AG08396 (cell line): ENCODE measurements around the gene CCDC86.

Experiments used
- DNase-seq: peaks from one replicate; pipeline ENCODE4 v3.0.0; 2012; ENCODE audit warnings: low spot score, mixed read lengths

Gene CCDC86

DNA sequence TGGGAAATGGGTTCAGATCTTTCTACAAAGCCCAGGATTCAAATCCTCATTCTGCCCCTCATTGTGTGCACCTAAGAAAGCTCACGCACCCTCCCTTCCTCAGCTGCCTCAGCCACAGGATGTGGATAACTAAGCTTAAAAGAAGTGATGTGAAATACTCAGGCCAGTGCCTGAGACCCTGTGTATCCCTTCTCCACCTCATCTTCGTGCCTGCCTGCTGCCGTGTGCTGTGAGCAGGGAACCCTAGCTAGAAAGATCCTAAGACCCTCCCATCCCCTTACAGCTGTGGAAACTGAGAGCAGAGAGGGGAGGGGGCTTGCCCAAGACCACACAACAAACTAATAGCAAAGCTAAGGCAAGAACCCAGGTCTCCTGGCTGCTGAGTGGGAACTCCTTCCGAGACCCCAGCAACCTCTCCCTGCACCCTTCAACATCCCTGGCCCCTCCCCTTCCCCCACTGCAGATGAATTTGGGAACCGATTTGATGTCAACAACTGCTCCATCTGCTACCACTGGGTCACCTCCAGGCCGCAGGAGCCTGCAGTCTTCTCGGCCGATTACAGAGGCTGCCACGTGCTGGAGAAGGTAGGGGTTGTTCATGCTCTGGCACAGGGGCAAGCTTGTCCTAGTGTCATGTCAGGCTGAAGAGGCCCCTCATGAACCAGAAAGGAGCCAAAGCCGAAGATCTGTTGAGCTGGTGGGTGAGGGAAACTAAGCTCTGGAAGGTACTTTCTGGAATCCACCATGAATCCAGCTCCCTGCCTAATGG is 27.0 kb downstream of the CCDC86 start:
- DNase-seq = no peak

DNA sequence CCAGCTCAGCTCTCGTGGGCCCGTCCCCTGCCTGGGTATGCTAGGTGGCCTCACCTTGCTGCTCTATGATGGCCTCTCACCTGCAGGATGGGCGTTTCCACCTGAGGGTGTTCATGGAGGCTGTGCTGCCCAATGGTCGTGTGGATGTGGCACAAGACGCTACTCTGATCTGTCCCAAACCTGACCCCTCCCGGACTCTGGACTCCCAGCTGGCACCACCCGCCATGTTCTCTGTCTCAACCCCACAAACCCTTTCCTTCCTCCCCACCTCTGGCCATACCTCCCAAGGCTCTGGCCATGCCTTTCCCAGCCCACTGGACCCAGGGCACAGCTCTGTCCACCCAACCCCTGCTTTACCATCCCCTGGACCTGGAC is 27.5 kb downstream of the CCDC86 start:
- no peak for DNase-seq

DNA sequence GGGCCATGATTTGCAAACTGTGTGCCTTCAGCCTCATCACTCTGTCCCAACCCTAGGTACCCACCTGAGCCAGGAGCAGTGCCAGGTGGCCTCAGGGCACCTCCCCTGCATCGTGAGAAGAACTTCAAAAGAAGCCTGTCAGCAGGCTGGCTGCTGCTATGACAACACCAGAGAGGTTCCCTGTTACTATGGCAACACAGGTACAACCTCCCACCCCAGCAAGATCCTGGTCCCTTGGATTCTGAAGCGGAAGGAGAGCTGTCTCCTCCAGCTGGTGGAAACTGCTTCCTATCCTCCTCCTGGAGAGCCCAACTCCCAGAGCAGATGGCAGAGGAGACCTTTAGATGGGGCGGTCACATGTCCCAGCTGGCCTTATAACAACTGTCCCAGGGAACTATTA is 28.4 kb downstream of the CCDC86 start:
- no peak for DNase-seq

DNA sequence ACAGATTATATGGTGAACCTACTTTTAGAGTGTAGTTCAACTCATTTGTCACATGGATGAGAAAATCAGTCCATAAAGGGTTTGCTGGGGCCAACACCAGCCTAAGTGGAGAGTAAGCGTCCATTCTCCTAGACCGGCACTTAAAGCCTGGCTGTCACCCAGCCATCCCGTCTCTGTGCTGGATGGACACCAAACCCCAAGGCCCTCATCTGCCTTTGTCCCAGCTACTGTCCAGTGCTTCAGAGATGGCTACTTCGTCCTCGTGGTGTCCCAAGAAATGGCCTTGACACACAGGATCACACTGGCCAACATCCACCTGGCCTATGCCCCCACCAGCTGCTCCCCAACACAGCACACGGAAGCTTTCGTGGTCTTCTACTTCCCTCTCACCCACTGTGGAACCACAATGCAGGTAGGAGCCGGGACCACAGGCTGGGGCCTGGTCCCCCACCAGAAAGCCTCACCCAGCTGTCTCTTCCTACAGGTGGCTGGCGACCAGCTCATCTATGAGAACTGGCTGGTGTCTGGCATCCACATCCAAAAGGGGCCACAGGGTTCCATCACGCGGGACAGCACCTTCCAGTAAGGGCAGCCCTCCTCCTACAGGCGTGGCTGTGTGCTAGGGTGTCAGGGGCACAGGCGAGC is 28.9 kb downstream of the CCDC86 start:
- no peak for DNase-seq

DNA sequence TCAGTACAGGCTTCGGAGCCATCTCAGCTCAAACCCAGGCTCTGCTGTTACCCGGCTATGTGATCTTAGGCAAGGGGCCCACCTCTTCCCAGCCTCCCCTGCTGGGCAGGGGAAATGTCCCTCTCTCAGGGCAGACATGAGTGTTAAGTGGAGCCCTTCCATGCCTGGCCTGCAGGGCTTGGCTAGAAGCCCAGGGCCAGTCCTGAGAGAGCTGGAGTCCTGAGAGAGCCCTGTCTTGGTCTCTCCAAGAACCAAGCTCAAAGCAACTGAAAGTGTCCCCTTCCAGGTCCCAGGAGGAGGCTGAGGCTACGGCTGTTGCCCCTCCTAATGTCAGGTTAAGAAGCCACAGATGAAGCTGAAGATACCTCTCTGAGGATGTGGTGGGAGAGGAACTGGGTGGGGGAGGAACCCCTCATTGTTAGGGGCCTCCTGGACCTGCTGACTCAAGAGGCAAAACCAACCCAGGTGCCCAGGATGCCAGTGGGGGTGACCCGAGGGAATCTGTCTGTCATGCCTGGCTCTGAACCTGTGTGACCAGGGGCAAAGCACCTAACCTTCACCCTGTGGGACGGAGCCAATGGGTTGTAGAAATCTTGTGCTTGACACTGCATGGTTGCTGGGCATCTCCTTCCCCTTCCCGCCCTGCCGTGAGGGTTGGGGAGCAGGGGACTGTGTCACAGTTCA is 29.6 kb downstream of the CCDC86 start:
- peak; percentile 50 for DNase-seq

DNA sequence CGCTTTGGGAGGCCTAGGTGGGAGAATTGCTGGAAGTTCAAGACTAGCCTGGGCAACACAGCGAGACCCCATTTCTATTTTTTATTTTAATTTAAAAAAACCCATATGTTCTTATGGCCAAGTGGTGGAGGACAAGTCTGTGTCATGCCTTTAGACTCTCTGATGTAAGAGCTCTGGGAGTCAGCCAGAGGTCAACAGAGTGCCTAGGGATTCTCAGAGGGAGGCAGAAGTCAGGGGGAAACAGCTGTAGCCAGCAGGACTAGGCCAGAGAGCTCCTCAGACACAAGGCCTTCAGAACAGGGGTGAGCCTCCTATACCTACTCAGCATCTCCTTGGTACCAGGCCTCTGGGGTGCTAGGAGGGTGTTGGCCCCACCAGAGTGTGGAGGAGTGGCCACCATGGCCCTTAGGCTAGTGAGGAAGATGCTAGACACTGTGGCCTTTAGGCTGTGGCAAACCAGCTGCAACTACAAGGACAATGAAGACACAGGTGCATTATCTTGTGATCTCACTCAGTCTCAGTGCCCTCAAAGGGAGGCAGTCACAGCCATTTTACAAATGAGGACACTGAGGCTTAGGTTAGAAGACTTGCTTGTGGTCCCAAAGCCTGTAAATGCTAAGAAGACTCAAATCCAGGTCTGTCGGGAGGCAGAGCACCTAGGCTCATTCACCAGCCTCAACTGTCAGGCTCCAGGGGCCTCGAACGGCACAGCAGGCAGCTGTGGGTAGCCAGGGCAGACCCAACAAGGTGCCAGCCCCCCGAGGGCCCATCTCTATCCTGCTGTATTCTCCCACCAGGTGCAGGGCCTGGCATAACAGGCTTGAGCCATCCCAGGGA is 30.4 kb downstream of the CCDC86 start:
- no peak for DNase-seq

DNA sequence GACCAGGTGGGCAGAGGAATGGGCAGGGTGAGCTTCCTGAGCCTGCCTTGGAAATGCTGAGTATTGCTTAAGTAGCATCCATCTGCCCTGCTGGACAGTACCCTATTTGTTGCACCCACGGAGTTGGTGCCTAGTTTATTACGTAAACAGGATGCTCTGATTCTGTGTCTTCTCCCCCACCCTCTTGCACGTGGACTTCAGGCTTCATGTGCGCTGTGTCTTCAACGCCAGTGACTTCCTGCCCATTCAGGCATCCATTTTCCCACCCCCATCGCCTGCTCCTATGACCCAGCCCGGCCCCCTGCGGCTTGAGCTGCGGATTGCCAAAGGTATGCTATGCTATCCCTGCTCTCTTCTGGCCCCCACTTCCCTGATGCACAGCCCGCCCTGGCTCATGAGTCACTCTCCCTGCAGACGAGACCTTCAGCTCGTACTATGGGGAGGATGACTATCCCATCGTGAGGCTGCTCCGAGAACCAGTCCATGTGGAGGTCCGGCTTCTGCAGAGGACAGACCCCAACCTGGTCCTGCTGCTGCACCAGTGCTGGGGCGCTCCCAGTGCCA is 31.1 kb downstream of the CCDC86 start:
- DNase-seq = no peak

DNA sequence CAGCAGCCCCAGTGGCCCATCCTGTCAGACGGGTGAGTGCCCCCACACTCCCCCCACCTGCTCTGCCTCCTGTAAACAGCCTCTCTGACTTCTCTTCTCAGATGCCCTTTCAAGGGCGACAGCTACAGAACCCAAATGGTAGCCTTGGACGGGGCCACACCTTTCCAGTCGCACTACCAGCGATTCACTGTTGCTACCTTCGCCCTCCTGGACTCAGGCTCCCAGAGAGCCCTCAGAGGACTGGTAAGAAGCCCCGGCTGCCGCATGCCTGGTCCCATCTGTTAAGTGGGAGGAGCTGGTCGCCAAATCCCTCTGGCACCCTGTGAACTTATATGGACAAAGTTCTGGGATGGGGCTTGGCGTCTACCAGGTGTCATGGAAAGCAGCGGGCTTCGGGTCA is 31.6 kb downstream of the CCDC86 start:
- no peak for DNase-seq

DNA sequence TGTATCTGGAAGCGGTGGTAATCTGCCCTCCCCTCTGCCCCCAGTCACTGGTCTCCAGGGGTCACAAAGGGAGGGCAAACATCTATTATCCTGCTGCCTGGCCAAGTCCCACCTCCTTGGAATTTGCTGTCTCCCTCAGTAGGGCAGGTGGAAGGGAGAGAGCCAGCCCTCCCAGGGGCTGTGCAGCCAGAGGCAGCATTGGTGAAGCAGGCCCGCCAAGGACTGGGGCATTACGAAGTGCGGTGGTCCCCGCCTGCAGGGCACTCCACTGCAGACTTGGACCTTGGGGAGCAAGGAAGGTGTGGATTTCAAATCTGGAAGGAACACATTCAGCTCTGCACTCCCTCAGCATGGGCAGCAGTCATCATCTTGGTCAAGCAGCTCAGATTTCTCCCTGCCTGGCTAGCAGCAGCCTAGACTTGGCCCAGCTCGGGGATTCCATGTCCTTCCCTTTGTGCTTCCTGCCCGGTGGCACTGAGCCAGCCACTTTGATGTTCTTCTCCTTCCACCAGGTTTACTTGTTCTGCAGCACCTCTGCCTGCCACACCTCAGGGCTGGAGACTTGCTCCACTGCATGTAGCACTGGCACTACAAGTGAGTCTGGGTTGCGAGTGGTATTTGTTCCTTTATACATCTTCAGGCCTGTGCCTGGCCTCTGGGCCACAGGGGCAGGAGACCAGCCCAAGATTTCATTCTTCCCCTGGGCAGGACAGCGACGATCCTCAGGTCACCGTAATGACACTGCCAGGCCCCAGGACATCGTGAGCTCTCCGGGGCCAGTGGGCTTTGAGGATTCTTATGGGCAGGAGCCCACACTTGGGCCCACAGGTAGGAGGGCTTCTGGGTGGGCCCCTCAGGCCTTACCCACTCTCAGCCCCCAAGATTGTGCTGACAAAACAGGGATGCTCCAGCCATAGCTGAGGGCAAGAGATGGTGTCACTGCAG is 32.8 kb downstream of the CCDC86 start:
- DNase-seq = no peak

DNA sequence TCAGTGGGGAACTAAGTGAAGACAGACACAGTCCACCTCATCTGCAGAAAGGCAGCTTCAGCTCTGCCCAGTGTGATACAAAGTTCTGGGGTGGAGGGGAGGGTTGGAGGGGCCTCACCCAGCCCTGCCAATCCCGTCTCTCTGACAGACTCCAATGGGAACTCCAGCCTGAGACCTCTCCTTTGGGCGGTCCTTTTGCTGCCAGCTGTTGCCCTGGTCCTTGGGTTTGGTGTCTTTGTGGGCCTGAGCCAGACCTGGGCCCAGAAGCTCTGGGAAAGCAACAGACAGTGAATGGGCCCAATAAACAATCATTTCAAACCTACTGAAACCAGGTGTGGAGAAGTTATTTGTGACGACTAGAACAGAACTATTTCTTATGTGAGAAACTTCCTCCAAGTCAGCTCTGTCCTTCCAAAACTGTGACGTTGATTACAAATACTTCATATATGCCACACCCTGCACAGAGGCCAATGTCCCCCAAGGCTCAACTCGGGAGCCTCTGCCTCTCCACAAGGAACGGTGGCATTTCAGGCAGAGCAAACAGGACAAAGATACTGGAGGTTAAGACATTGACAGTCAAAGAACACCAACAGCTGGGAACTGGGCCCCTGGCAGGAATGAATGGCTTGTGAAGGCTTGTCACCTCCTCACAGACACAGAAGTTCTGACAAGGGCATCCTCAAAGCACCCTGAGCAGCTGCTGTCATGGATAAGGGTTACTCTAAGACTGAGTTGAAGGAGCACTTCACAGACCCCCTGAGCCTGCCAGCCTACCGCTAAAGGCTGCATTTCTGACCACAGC is 33.7 kb downstream of the CCDC86 start:
- DNase-seq = no peak

DNA sequence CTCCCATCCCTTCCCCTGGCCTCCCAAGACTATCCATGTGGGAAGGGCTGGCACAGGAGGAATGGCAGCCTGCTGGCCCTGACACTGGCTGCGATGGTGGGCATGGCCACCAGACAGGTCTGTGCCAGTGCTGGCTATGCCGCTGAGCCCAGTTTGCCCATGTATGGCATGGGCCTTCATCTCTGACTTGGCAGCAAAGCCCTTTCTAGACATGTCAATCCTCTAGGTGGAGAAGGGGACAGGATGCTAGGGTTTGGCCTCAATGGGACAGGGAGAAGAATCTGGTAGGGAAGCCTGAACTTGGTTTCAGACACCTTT is 34.2 kb downstream of the CCDC86 start:
- DNase-seq = no peak

DNA sequence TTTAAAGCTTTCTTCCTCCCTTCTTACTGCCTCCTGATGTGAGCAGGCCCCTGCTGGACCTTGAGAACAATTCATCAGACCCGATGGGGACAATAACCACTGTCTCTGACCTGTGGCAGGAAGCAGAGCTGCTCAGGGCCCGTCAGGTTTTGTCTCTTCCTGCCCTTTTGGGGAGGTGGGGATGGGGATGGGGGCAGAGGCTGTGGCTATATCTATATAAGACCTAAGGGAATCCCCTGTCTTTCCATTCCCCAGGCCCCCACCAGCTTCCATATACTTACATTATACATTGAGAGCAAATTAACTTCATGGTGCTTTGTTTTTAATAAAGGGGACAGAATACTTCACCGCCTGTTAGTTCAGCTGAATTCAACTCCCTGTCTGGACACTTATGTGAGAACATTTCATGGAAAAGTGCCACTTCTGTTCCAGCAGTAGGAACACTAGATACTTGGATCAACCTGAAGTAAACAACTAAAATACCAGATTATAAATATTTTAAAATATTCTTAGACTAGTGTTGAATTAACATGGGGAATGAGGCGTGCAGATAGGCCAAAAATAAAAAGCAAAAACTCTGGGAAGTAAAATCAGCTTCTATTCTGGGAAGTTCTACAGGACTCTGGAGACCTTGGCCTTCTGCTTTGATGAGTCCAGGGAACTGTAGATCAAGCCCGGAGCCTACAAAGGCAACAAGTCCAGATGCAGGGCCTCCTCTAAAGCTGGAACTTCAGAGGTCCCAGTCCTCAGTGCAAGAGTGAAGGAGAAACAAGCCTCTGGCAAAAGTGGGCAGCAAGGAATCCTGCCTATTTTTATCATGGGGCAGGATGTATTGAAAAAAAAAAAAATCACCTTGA is 36.6 kb downstream of the CCDC86 start:
- no peak for DNase-seq

DNA sequence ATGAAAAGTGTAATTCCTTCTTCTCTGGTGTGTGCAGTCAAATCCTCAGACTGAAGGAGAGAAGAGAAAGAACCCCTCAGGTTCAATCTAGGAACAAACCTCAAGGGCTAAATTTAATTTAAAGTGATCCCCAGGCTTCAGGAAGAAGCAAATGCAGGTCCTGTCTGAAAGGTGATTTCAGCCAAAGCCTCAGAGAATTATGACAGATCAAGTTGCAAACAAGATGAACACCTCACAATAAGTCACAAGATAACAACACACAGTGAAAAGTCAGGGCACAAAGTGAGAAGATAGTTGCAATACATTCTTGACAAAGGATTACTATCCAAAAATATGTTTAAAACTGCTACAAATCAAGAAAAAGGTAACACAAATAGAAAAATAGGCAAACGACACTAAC is 37.2 kb downstream of the CCDC86 start:
- no peak for DNase-seq

DNA sequence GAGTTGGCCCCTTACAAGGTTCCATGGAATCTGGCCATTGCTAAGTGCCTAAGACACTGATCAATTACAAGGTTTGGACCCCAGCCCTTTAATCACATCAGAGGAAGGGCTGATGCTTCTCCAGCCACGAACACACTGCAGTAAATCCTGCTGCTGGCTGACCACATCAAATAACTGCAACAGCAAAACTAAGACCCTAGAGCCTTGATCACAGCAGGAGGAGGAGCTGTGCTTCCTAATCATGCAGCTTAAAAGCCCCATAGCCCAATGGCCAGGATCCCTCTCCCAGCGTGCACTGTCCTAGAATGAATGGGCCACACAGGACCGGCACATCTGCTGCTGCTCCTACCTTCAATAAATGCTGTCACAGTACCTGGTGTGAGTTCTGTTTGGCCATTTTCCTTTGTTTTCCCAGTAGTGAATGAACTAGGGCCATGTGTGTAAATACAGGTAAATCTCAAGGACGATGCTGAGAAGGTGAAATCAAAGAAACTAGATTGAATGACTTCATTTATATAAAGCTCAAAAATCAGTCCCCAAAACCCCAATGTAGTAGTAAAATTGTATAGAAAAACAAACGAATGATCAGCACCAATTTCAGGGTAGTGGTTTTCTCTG is 38.2 kb downstream of the CCDC86 start:
- no peak for DNase-seq

DNA sequence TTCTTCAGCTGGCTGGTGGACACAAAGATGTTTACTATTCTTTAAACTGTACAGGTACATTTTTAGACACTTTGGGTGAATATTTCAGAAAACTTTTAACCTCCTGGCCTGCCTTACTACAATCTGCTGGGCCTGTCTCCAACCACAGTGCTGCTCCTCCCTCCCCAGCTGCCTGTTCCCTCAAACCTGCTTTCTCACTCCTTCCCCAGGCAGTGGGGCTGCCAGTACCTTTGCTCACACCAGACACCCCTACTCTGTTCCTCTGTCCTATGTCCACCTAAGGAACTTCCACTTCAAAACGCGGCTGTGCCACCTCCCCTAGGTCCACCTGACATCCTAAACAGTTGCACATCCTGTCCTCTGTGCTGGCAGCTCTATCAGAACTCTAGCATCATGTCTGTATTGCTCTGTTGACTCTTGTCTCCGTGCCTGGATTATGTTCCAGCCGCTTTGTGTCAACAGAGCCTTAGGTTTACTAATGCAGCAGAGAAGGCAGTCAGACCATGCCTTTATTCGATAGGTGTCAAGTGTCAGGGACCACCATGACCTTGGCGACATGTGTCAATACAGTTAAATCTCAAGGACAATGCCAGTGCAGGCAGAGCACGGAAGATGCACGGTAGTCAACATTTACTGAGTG is 38.9 kb downstream of the CCDC86 start:
- DNase-seq = no peak

DNA sequence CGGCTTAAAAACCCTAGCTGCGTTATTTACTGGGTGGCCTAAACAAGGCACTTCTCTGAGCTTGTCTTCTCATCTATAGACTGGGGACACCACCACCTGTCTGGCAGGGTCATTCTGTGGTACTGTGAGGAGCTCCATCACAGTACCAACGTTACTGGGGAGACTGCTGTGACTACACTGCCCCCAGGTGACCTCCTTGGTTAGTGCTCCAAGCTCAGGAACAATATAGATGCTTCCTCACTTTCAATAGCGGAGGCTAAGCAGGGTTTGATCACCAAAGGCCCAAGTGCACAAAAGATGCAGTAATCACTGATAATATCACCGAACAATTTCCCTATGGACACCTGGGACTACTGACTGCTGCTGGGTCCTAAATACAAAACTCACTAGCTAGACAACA is 45.6 kb downstream of the CCDC86 start:
- peak; percentile 58 for DNase-seq

DNA sequence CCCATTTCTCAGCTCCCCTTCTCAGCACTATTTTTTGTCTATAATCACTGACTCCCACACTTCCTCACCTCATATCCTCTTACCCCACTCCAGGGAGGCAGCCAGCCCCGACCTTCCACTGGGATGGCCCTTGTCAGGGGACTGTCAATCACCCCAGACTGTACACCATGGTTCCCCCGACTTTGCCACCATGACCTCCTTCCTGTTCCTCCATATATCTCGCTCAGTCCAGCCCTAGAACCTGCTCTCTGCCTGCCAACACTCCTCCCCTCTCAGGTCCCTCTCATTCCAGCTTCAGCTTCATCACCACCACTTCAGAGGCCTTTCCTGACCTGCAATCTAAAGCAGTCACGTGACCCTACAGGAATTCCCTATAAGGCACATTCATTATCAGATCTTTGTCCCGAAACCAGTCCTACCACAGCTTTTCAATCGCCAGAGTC is 48.0 kb downstream of the CCDC86 start:
- DNase-seq = no peak

DNA sequence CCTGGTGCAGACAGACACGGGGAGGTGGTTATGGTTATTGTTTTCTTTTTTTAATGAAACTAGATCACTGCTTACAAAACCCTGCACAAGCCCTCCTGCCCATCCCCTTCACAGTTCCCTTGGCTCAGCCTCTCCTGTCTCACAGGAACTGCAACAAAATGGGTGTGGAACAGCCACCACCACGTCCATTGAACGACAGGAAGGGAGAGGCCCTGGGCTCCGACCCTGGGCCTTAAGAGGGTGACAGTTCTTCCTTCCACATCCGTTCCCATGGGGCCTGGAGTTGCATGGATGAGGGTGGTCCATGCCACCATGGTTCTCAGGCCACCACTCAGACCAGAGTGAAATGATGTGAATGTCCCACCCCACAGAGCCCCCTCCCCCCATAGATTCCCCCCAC is 48.8 kb downstream of the CCDC86 start:
- DNase-seq = no peak
